ENCODE results near the gene GRIK1.

GRIK1 gene

GRCh38 chr21:29832217-29832616 lies 107.6 kb downstream of the GRIK1 start:
- in situ Hi-C loops (cut with MboI; ENCODE audit: low sequenced_read_pairs) = loop anchor here (25.0 kb wide), 1 partner anchor 745 kb away; no protein-coding TSS in a partner anchor

- in situ Hi-C loops (cut with MboI; ENCODE audit: low sequenced_read_pairs) = loop anchor here (25.0 kb wide), 1 partner anchor 742 kb away; no protein-coding TSS in a partner anchor
Observed at GRCh38 chr21:29829564-29830275, 110.1 kb downstream of the GRIK1 start.

- in situ Hi-C loops (cut with MboI; ENCODE audit: low sequenced_read_pairs) = loop anchor here (25.0 kb wide), 1 partner anchor 740 kb away; no protein-coding TSS in a partner anchor
Observed at GRCh38 chr21:29827647-29828046, 112.1 kb downstream of the GRIK1 start.

- in situ Hi-C loops (cut with MboI; ENCODE audit: low sequenced_read_pairs) = loop anchor here (25.0 kb wide), 1 partner anchor 740 kb away; no protein-coding TSS in a partner anchor
Observed at GRCh38 chr21:29827236-29827635, 112.6 kb downstream of the GRIK1 start.

GRCh38 chr21:29826386-29826785 lies 113.4 kb downstream of the GRIK1 start:
- in situ Hi-C loops (cut with MboI; ENCODE audit: low sequenced_read_pairs) = loop anchor here (25.0 kb wide), 1 partner anchor 739 kb away; no protein-coding TSS in a partner anchor

- in situ Hi-C loops (cut with MboI; ENCODE audit: low sequenced_read_pairs) = loop anchor here (25.0 kb wide), 1 partner anchor 739 kb away; no protein-coding TSS in a partner anchor
Observed at GRCh38 chr21:29825936-29826335, 113.9 kb downstream of the GRIK1 start.

GRCh38 chr21:29825345-29825744 lies 114.5 kb downstream of the GRIK1 start:
- in situ Hi-C loops (cut with MboI; ENCODE audit: low sequenced_read_pairs) = loop anchor here (25.0 kb wide), 1 partner anchor 738 kb away; no protein-coding TSS in a partner anchor

- in situ Hi-C loops (cut with MboI; ENCODE audit: low sequenced_read_pairs) = no loop called here
Observed at GRCh38 chr21:29822064-29822463, 117.7 kb downstream of the GRIK1 start.

- in situ Hi-C loops (cut with MboI; ENCODE audit: low sequenced_read_pairs) = no loop called here
Observed at GRCh38 chr21:29821230-29821629, 118.6 kb downstream of the GRIK1 start.

GRCh38 chr21:29819675-29820326 lies 120.0 kb downstream of the GRIK1 start:
- in situ Hi-C loops (cut with MboI; ENCODE audit: low sequenced_read_pairs) = no loop called here

GRCh38 chr21:29818383-29818921 lies 121.3 kb downstream of the GRIK1 start:
- in situ Hi-C loops (cut with MboI; ENCODE audit: low sequenced_read_pairs) = no loop called here

GRCh38 chr21:29817450-29817849 lies 122.3 kb downstream of the GRIK1 start:
- in situ Hi-C loops (cut with MboI; ENCODE audit: low sequenced_read_pairs) = no loop called here

- in situ Hi-C loops (cut with MboI; ENCODE audit: low sequenced_read_pairs) = no loop called here
Observed at GRCh38 chr21:29812947-29813346, 126.8 kb downstream of the GRIK1 start.

- in situ Hi-C loops (cut with MboI; ENCODE audit: low sequenced_read_pairs) = no loop called here
Observed at GRCh38 chr21:29810871-29811270, 128.9 kb downstream of the GRIK1 start.

GRCh38 chr21:29808153-29808552 lies 131.6 kb downstream of the GRIK1 start:
- in situ Hi-C loops (cut with MboI; ENCODE audit: low sequenced_read_pairs) = no loop called here

GRCh38 chr21:29805105-29805504 lies 134.7 kb downstream of the GRIK1 start:
- in situ Hi-C loops (cut with MboI; ENCODE audit: low sequenced_read_pairs) = no loop called here

GRCh38 chr21:29803191-29803590 lies 136.6 kb downstream of the GRIK1 start:
- in situ Hi-C loops (cut with MboI; ENCODE audit: low sequenced_read_pairs) = no loop called here

- in situ Hi-C loops (cut with MboI; ENCODE audit: low sequenced_read_pairs) = no loop called here
Observed at GRCh38 chr21:29801122-29801521, 138.7 kb downstream of the GRIK1 start.

- in situ Hi-C loops (cut with MboI; ENCODE audit: low sequenced_read_pairs) = no loop called here
Observed at GRCh38 chr21:29800056-29800455, 139.7 kb downstream of the GRIK1 start.

GRCh38 chr21:29798840-29799239 lies 141.0 kb downstream of the GRIK1 start:
- in situ Hi-C loops (cut with MboI; ENCODE audit: low sequenced_read_pairs) = no loop called here

GRCh38 chr21:29797155-29797554 lies 142.6 kb downstream of the GRIK1 start:
- in situ Hi-C loops (cut with MboI; ENCODE audit: low sequenced_read_pairs) = no loop called here

- in situ Hi-C loops (cut with MboI; ENCODE audit: low sequenced_read_pairs) = no loop called here
Observed at GRCh38 chr21:29793712-29794111, 146.1 kb downstream of the GRIK1 start.
